ENCODE measurements around the gene AQR. TPM values are rescaled to one million over a fixed set of nuclear protein-coding genes. Genes with fewer than 3 reads are reported as not detected.

The AQR gene
- total and polyA plus RNA-seq, 2 of the 8 experiments (the other 6 are each of a cell fraction or from before 2014, with no cell fraction given) = 34.5 to 57.6 TPM

GRCh38 chr15:34851007-34851406 lies 118.5 kb downstream of the AQR start:
- H3K9ac ChIP-seq (replicated peaks in 1 of 4; ENCODE audit: extremely low read depth in 1 of 4, low read depth in 3 of 4, low read length in 3 of 4) = no peak overlapping the region
- H2AFZ ChIP-seq (ENCODE audit: low read length) = no peak overlapping the region
- H3K36me3 ChIP-seq (ENCODE audit: control insufficient read depth in 2 of 4, insufficient read depth in 4 of 4, low read length in 3 of 4) = peaks cover 0 to 3% (median under 1%) of the 10 kb centered on the region in 4 experiments; a peak in 1 of 8 replicates
- no peak overlapping the region for H2BK12ac ChIP-seq (ENCODE audit: low read depth, low read length)
- H3K14ac ChIP-seq (ENCODE audit: insufficient read length) = no peak overlapping the region
- no peak overlapping the region for H3K18ac ChIP-seq (ENCODE audit: extremely low read depth, low read length)
- no peak overlapping the region for H3K23ac ChIP-seq (ENCODE audit: insufficient read length)
- POLR2A ChIA-PET (ENCODE audit: partially characterized antibody) = no interaction called here
- H3K4ac ChIP-seq (replicated peaks; ENCODE audit: insufficient read length, low read depth, low read length) = no peak overlapping the region
- no peak overlapping the region for H2BK5ac ChIP-seq (ENCODE audit: low read depth, low read length)
- FAIRE-seq = no peak
- DNase-seq (ENCODE audit: low read depth in 1 of 2, low spot score in 2 of 2) = no peak
- H4K91ac ChIP-seq (replicated peaks; ENCODE audit: insufficient read length, low read length) = no peak overlapping the region
- no peak overlapping the region for H2BK120ac ChIP-seq (replicated peaks; ENCODE audit: low read depth, low read length)
- no peaks in the 10 kb centered on the region for H3K79me2 ChIP-seq (ENCODE audit: control insufficient read depth in 1 of 2, insufficient read depth in 2 of 2, low read length in 2 of 2)
- no peaks in the 10 kb centered on the region for H3K27me3 ChIP-seq (replicated peaks in 1 of 4; ENCODE audit: control insufficient read depth in 3 of 4, extremely low read depth in 1 of 4, insufficient read depth in 3 of 4, low read length in 3 of 4)
- H4K8ac ChIP-seq (ENCODE audit: extremely low read depth, insufficient read depth, low read length) = no peak overlapping the region
- TF ChIP-seq KDM5A (IDR thresholded peaks at IDR 0.05; ENCODE audit: low read length) = no peak
- TF ChIP-seq SIRT6 (IDR thresholded peaks at IDR 0.05; ENCODE audit: low read length) = no peak
- TF ChIP-seq KDM4A (IDR thresholded peaks at IDR 0.05; ENCODE audit: low read depth, low read length, severe bottlenecking) = no peak
- TF ChIP-seq MAFK (IDR thresholded peaks at IDR 0.05; ENCODE audit: low read depth, low read length) = no peak
- TF ChIP-seq BRCA1 (IDR thresholded peaks at IDR 0.05; ENCODE audit: low read depth, low read length) = no peak
- TF ChIP-seq KDM1A (IDR thresholded peaks at IDR 0.05; ENCODE audit: borderline replicate concordance, low read length) = no peak
- TF ChIP-seq TAF1 (IDR thresholded peaks at IDR 0.05; ENCODE audit: low read depth, low read length) = no peak
- no peak for TF ChIP-seq CTBP2 (IDR thresholded peaks at IDR 0.05; ENCODE audit: borderline replicate concordance, insufficient read depth, insufficient read length, low read length)
- TF ChIP-seq CHD1 (IDR thresholded peaks at IDR 0.05; ENCODE audit: low read depth, low read length) = no peak
- no peaks in the 10 kb centered on the region for H3K79me1 ChIP-seq (ENCODE audit: low read depth, low read length)
- H3K56ac ChIP-seq (replicated peaks; ENCODE audit: insufficient read length, low read depth, low read length) = no peak overlapping the region
- H3K4me1 ChIP-seq (replicated peaks in 1 of 4; ENCODE audit: control insufficient read depth in 3 of 4, insufficient read depth in 4 of 4, low read length in 3 of 4) = no peaks in the 10 kb centered on the region
- no peak overlapping the region for H3K4me3 ChIP-seq (ENCODE audit: extremely low read depth in 1 of 4, insufficient read depth in 2 of 4, low read depth in 3 of 4, low read length in 4 of 4)
- H3K23me2 ChIP-seq (ENCODE audit: low read depth, low read length) = no peaks in the 10 kb centered on the region
- H3K27ac ChIP-seq (ENCODE audit: low read depth, low read length) = no peak overlapping the region
- H3K4me2 ChIP-seq (ENCODE audit: insufficient read depth in 1 of 2, low read depth in 2 of 2, low read length in 2 of 2) = no peak overlapping the region
- no peaks in the 10 kb centered on the region for H3K9me3 ChIP-seq (ENCODE audit: insufficient read depth in 2 of 2, low read depth in 1 of 2, low read length in 1 of 2)
- H2AK5ac ChIP-seq (ENCODE audit: low read depth, low read length) = no peak overlapping the region
- CTCF ChIA-PET (ENCODE audit: partially characterized antibody) = no interaction called here
- no peak overlapping the region for H4K5ac ChIP-seq (ENCODE audit: insufficient read length, low read depth, low read length)
- H2BK15ac ChIP-seq (ENCODE audit: low read length) = no peak overlapping the region
- H2BK20ac ChIP-seq (ENCODE audit: low read length) = no peak overlapping the region
- 83% methylated on average over 3 of the region's 3 CpGs; no CpG with 5 or more reads in 1 of the 2 experiments for WGBS, 2 experiments (ENCODE audit: extremely low coverage in 1 of 2, insufficient coverage in 1 of 2, insufficient read length in 1 of 2, insufficient replicate concordance in 2 of 2, low coverage in 1 of 2, low lambda C conversion rate in 2 of 2, missing lambda C conversion rate in 1 of 2)
- no peaks in the 10 kb centered on the region for H4K20me1 ChIP-seq (replicated peaks in 1 of 2; ENCODE audit: control insufficient read depth in 1 of 2, insufficient read depth in 2 of 2, low read length in 2 of 2)
